Smooth muscle cell (in vitro differentiated cells): ENCODE results near the gene KLHL6. TPM values are rescaled to one million over a fixed set of nuclear protein-coding genes. Genes with fewer than 3 reads are reported as not detected.

ENCODE experiments used
- DNase-seq: peaks from one replicate; lab custom pipeline; 2025; ENCODE audit not compliant: unreplicated experiment; lab: John Stamatoyannopoulos, UW
- H2AFZ ChIP-seq: fragments of 200-600 bp; sonication (generic); 2 replicates; pipeline ENCODE4 v1.6.0; 2016; ENCODE audit warnings: antibody characterized with exemption, low read depth, mild to moderate bottlenecking
- H3F3A ChIP-seq: fragments of 200-600 bp; sonication (generic); 2 replicates; pipeline ENCODE4 v1.6.0; 2017; ENCODE audit warnings: antibody characterized with exemption, low read depth
- H3K27ac ChIP-seq: fragments of 200-600 bp; sonication (generic); 2 replicates; pipeline ENCODE4 v1.5.1; 2016; ENCODE audit warnings: low read depth, mild to moderate bottlenecking
- H3K27me3 ChIP-seq: fragments of 200-600 bp; sonication (generic); 2 replicates; pipeline ENCODE4 v1.6.1; 2016; ENCODE audit warnings: low read depth, mild to moderate bottlenecking
- H3K36me3 ChIP-seq: fragments of 200-600 bp; sonication (generic); 2 replicates; pipeline ENCODE4 v1.5.1; 2016; ENCODE audit warnings: low read depth
- H3K4me1 ChIP-seq: fragments of 200-600 bp; sonication (generic); 2 replicates; pipeline ENCODE4 v1.5.1; 2016; ENCODE audit warnings: low read depth
- H3K4me2 ChIP-seq: fragments of 200-600 bp; sonication (generic); 2 replicates; pipeline ENCODE4 v1.6.0; 2016; ENCODE audit warnings: mild to moderate bottlenecking
- H3K4me3 ChIP-seq: fragments of 200-600 bp; sonication (generic); 2 replicates; pipeline ENCODE4 v1.5.1; 2016; ENCODE audit warnings: mild to moderate bottlenecking
- H3K79me2 ChIP-seq: fragments of 200-600 bp; sonication (generic); 2 replicates; pipeline ENCODE4 v1.6.0; 2016; ENCODE audit warnings: low read depth, mild to moderate bottlenecking
- H3K9ac ChIP-seq: fragments of 200-600 bp; sonication (generic); 2 replicates; pipeline ENCODE4 v1.6.0; 2016; ENCODE audit warnings: low read depth
- H3K9me3 ChIP-seq: fragments of 200-600 bp; sonication (generic); replicated peaks from 2 replicates; pipeline ENCODE4 v1.5.1; 2016; ENCODE audit warnings: low read depth
- H4K20me1 ChIP-seq: fragments of 200-600 bp; sonication (generic); 2 replicates; pipeline ENCODE4 v1.6.0; 2016; ENCODE audit warnings: low read depth
- WGBS: methylation state at CpG from one replicate; pipeline ENCODE4 v1.1.7; 2016; ENCODE audit warnings: low lambda C conversion rate; 5-methylcytosine and 5-hydroxymethylcytosine counted together
- polyA plus RNA-seq: library from polyadenylated mRNA; unstranded; fragments of >200 nt; fragmentation: Nextera tagmentation; extraction: Ambion mirVana; gene quantifications from 2 replicates; pipeline ENCODE4 v1.2.1, GENCODE V29; 2016
- total RNA-seq: library from RNA; depleted of rRNA; stranded (reverse); fragments of >200 nt; gene quantifications from 2 replicates; pipeline ENCODE4 v1.2.3, GENCODE V29; 2014
- TF ChIP-seq, protein P1 (sequence below): fragments of 200-600 bp; sonication (generic); IDR thresholded peaks from 2 replicates; pipeline ENCODE4 v1.5.1; 2017; ENCODE audit warnings: borderline replicate concordance, mild to moderate bottlenecking, antibody characterized with exemption; ENCODE audit not compliant: insufficient read depth, poor library complexity, severe bottlenecking

The KLHL6 gene
- total and polyA plus RNA-seq, 2 experiments from 2014 or later, result 0.22 TPM; not detected in 1

- Histone ChIP-seq H2AFZ (no peak overlapping the region), H3K27me3 (peaks cover 7% of the 10 kb centered on the region), H4K20me1 (no peaks in the 10 kb centered on the region), H3K27ac (no peak overlapping the region), H3K4me1 (peaks cover 9% of the 10 kb centered on the region), H3K9me3 (no peaks in the 10 kb centered on the region), H3K4me3 (no peak overlapping the region), H3K9ac (no peak overlapping the region), H3K36me3 (no peaks in the 10 kb centered on the region), H3K79me2 (no peaks in the 10 kb centered on the region), H3F3A (no peaks in the 10 kb centered on the region), H3K4me2 (peak overlapping the region; percentile 54)
- TF ChIP-seq, protein P1, sequence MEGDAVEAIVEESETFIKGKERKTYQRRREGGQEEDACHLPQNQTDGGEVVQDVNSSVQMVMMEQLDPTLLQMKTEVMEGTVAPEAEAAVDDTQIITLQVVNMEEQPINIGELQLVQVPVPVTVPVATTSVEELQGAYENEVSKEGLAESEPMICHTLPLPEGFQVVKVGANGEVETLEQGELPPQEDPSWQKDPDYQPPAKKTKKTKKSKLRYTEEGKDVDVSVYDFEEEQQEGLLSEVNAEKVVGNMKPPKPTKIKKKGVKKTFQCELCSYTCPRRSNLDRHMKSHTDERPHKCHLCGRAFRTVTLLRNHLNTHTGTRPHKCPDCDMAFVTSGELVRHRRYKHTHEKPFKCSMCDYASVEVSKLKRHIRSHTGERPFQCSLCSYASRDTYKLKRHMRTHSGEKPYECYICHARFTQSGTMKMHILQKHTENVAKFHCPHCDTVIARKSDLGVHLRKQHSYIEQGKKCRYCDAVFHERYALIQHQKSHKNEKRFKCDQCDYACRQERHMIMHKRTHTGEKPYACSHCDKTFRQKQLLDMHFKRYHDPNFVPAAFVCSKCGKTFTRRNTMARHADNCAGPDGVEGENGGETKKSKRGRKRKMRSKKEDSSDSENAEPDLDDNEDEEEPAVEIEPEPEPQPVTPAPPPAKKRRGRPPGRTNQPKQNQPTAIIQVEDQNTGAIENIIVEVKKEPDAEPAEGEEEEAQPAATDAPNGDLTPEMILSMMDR, result no peak
- DNase-seq, result no peak
- WGBS, result 76% methylated on average over 17 of the region's 17 CpGs
Measured at GRCh38 chr3:183579967-183580900, 24.7 kb upstream of the KLHL6 start.

DNA sequence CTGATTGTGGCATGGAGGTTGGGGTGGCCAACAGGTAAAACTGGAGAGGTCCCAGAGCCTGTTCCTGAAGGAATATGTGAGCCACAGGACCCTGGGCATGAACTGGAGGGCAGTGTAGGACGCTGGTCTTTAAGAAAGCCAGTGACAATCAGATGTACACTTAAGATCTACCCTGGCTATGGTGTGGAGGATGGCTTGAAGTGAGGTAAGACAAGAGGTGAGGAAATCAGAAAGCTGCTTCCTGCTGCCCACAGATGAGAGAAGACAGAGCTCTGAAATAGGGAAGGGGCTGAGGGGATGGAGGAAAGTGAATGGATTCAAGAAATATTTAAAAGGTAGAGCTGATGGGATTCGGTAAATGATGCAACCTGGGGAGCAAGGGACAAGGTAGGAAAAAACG lies 22.7 kb upstream of the KLHL6 start:
- no peaks in the 10 kb centered on the region for H3K79me2 ChIP-seq
- H2AFZ ChIP-seq, result no peak overlapping the region
- TF ChIP-seq, protein P1, result no peak
- no peak overlapping the region for H3K4me2 ChIP-seq
- no peak overlapping the region for H3K27ac ChIP-seq
- peaks cover 9% of the 10 kb centered on the region for H3K4me1 ChIP-seq
- H3F3A ChIP-seq, result no peaks in the 10 kb centered on the region
- DNase-seq, result no peak
- H3K27me3 ChIP-seq, result peaks cover 7% of the 10 kb centered on the region
- H3K9ac ChIP-seq, result no peak overlapping the region
- H3K9me3 ChIP-seq, result no peaks in the 10 kb centered on the region
- H4K20me1 ChIP-seq, result no peaks in the 10 kb centered on the region
- 81% methylated on average over 3 of the region's 3 CpGs for WGBS
- H3K4me3 ChIP-seq, result no peak overlapping the region
- H3K36me3 ChIP-seq, result no peaks in the 10 kb centered on the region

DNA sequence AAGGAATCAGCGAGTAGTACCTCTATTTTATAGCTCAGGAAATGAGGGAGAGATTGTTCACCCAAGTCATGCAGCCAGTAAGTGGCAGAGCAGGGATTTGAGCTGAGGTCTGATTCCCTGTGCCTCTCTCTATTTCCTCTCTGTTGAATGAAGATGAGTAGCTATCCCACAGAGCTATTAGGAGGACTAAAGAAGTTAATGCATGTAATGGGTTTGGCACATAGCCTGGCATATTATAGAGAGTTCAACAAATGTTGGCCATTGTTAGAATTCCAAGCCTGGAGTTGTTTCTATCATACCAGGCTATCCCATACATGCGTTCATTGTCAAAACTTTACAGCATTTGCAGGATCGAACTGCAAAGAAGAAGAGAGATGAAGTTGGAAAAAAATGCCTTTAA lies 21.8 kb upstream of the KLHL6 start:
- no peak overlapping the region for H2AFZ ChIP-seq
- peaks cover 7% of the 10 kb centered on the region for H3K27me3 ChIP-seq
- no peak overlapping the region for H3K4me2 ChIP-seq
- no peaks in the 10 kb centered on the region for H4K20me1 ChIP-seq
- H3K4me1 ChIP-seq, result peaks cover 9% of the 10 kb centered on the region
- TF ChIP-seq, protein P1, result no peak
- no peaks in the 10 kb centered on the region for H3K36me3 ChIP-seq
- DNase-seq, result no peak
- no peaks in the 10 kb centered on the region for H3K79me2 ChIP-seq
- no peak overlapping the region for H3K9ac ChIP-seq
- H3K9me3 ChIP-seq, result no peaks in the 10 kb centered on the region
- WGBS, result 86% methylated on average over 3 of the region's 3 CpGs
- no peaks in the 10 kb centered on the region for H3F3A ChIP-seq
- no peak overlapping the region for H3K27ac ChIP-seq
- no peak overlapping the region for H3K4me3 ChIP-seq
